Panc1 (cell line): ENCODE measurements around the gene PARVB. TPM values are rescaled to one million over a fixed set of nuclear protein-coding genes. Genes with fewer than 3 reads are reported as not detected.

ENCODE experiments used
- ATAC-seq: fragments of 200-7000 bp; cut with Tn5 transposase; 2 replicates; pipeline ENCODE4 v1.9.1; 2020; ENCODE audit warnings: mild to moderate bottlenecking, moderate library complexity
- BruUV-seq: library from RNA; stranded (reverse); fragments of 400-500 nt; replicated peaks from 2 replicates; lab custom pipeline; 2021; lab: Mats Ljungman, UMichigan
- CTCF ChIA-PET: fragments of 300-600 bp; sonication (Branson Sonifier 250); formaldehyde crosslinking; loops from one replicate; lab custom pipeline; 2022; ENCODE audit warnings: antibody characterized with exemption; lab: Charles Lee
- POLR2A ChIA-PET: fragments of 300-600 bp; sonication (Branson Sonifier 250); formaldehyde crosslinking; loops from one replicate; lab custom pipeline; 2022; ENCODE audit warnings: antibody characterized with exemption; lab: Charles Lee
- DNase-seq: peaks from one replicate; pipeline ENCODE4 v3.0.0-alpha.2; 2010; ENCODE audit warnings: low read depth, low spot score
- H3K27ac ChIP-seq: 2 replicates; pipeline ENCODE4 v1.5.1; 2011; ENCODE audit warnings: mild to moderate bottlenecking, low read length, inconsistent platforms
- H3K27me3 ChIP-seq: fragments of 200-500 bp; sonication (Bioruptor generic); 2 replicates; pipeline ENCODE4 v1.6.0; 2014; ENCODE audit warnings: low read length, inconsistent platforms; ENCODE audit not compliant: control insufficient read depth, insufficient read depth
- H3K36me3 ChIP-seq: fragments of 200-500 bp; sonication (Bioruptor generic); 2 replicates; pipeline ENCODE4 v1.5.1; 2014; ENCODE audit warnings: inconsistent platforms, mild to moderate bottlenecking, low read length, moderate library complexity; ENCODE audit not compliant: control insufficient read depth, insufficient read depth
- H3K4me1 ChIP-seq: 2 replicates; pipeline ENCODE4 v1.5.1; 2011; ENCODE audit warnings: inconsistent platforms, mild to moderate bottlenecking, low read length, moderate library complexity; ENCODE audit not compliant: control insufficient read depth, insufficient read depth
- H3K4me3 ChIP-seq, 2 experiments: 2 replicates each; pipeline ENCODE4 v1.5.1; 2011 to 2012; ENCODE audit warnings: low read depth in 2 of 2, low read length in 2 of 2, mild to moderate bottlenecking in 2 of 2, inconsistent platforms in 1 of 2, moderate library complexity in 1 of 2
- H3K9me3 ChIP-seq: fragments of 200-500 bp; sonication (Bioruptor generic); 2 replicates; pipeline ENCODE4 v1.5.1; 2014; ENCODE audit warnings: low read depth, mild to moderate bottlenecking, inconsistent platforms, low read length, moderate library complexity; ENCODE audit not compliant: control insufficient read depth, insufficient read depth
- CTCF ChIP-seq: fragments of 450-650 bp; IDR thresholded peaks from 2 replicates; pipeline ENCODE4 v1.5.1; 2017; ENCODE audit warnings: mild to moderate bottlenecking
- POLR2AphosphoS5 ChIP-seq: IDR thresholded peaks from 2 replicates; pipeline ENCODE4 v1.6.1; 2012; ENCODE audit warnings: mild to moderate bottlenecking, low read depth, low read length, moderate library complexity
- REST ChIP-seq, 2 experiments: IDR thresholded peaks; 2 replicates each; pipeline ENCODE4 v1.6.1; 2011 to 2012; ENCODE audit warnings: low read depth in 2 of 2, control low read depth in 1 of 2, low read length in 1 of 2, mild to moderate bottlenecking in 1 of 2, moderate library complexity in 1 of 2; ENCODE audit not compliant: insufficient read depth in 1 of 2
- SIN3A ChIP-seq: IDR thresholded peaks from 2 replicates; pipeline ENCODE4 v1.6.1; 2012; ENCODE audit warnings: low read depth, mild to moderate bottlenecking, low read length, moderate library complexity, borderline replicate concordance; ENCODE audit not compliant: insufficient read depth
- TCF7L2 ChIP-seq: IDR thresholded peaks from 2 replicates; pipeline ENCODE4 v1.6.1; 2011; ENCODE audit warnings: mild to moderate bottlenecking, low read depth, low read length, inconsistent platforms
- in situ Hi-C: cut with HindIII; loops from 2 replicates; pipeline ENCODE4 v1.10.0; 2016; ENCODE audit warnings: low sequenced_read_pairs, low pct_unique_long_range_greater_than_20kb
- intact Hi-C: fragments of 100-400 bp; cut with micrococcal nuclease; formaldehyde crosslinking; loops from one replicate; pipeline ENCODE4 v1.10.0; 2022; ENCODE audit not compliant: unreplicated experiment
- total RNA-seq: library from RNA; stranded (reverse); gene quantifications from one replicate; pipeline ENCODE4 v1.2.1, GENCODE V29; 2021; ENCODE audit not compliant: unreplicated experiment

The PARVB gene
- total RNA-seq, 1 experiment from 2014 or later: 28.1 TPM

GRCh38 chr22:44107340-44107739 is 83.2 kb downstream of the PARVB start:
- no peaks in the 10 kb centered on the region for H3K4me1 ChIP-seq
- DNase-seq: no peak
- in situ Hi-C loops: no loop called here
- H3K27me3 ChIP-seq: no peaks in the 10 kb centered on the region
- TF ChIP-seq TCF7L2 (no peak), POLR2AphosphoS5 (no peak), SIN3A (no peak), REST (IDR thresholded peaks at IDR 0.05; ENCODE audit: insufficient read depth in 1 of 2, low read depth in 2 of 2, low read length in 1 of 2) (no peak), CTCF (no peak)
- H3K4me3 ChIP-seq: no peak overlapping the region
- ChIA-PET CTCF (no interaction called here), POLR2A (no interaction called here)
- BruUV-seq: no TSS peak
- H3K27ac ChIP-seq: no peak overlapping the region
- no peak for ATAC-seq
- H3K9me3 ChIP-seq: no peaks in the 10 kb centered on the region
- intact Hi-C loops: no loop called here
- no peaks in the 10 kb centered on the region for H3K36me3 ChIP-seq

GRCh38 chr22:44108076-44108475 is 84.0 kb downstream of the PARVB start:
- no peak for ATAC-seq
- H3K36me3 ChIP-seq: no peaks in the 10 kb centered on the region
- no peaks in the 10 kb centered on the region for H3K4me1 ChIP-seq
- ChIA-PET CTCF (no interaction called here), POLR2A (no interaction called here)
- intact Hi-C loops: no loop called here
- no peak for DNase-seq
- H3K27me3 ChIP-seq: no peaks in the 10 kb centered on the region
- no peaks in the 10 kb centered on the region for H3K9me3 ChIP-seq
- no peak overlapping the region for H3K4me3 ChIP-seq
- no peak overlapping the region for H3K27ac ChIP-seq
- in situ Hi-C loops: no loop called here
- no TSS peak for BruUV-seq
- TF ChIP-seq REST (IDR thresholded peaks at IDR 0.05; ENCODE audit: insufficient read depth in 1 of 2, low read depth in 2 of 2, low read length in 1 of 2) (no peak), TCF7L2 (no peak), CTCF (no peak)
